ENCODE data around the gene FRMD4A.

Gene FRMD4A

DNA sequence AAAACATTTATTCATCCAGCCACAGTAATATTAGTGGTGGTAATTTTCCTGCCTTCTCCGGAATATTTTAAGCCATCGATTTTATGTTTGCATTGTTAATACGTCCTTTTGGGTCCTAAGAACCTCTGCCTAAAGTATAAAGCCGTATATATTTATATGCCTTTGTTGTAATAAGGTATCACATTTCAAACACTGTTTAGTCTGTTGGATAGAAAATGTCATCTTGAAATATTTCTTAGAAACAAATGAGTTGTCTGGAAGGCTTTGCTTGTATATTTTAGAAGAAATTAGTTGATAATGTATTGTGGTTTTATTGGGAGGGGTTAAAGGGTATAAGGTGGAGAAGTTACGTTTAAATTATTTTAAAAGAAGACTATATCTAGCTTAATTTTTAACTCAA is 732.8 kb downstream of the FRMD4A start:
- Histone ChIP-seq H3K27ac (ENCODE audit: low read length) (no peak overlapping the region), H2AFZ (ENCODE audit: low read length) (no peak overlapping the region), H3K4me3 (ENCODE audit: low read length) (no peak overlapping the region), H3K9me2 (replicated peaks; ENCODE audit: insufficient read depth, low read length) (no peaks in the 10 kb centered on the region), H3K9ac (ENCODE audit: low read length) (no peak overlapping the region), H3K4me2 (ENCODE audit: low read depth, low read length) (no peak overlapping the region), H3K27me3 (replicated peaks; ENCODE audit: insufficient read depth, low read length) (no peaks in the 10 kb centered on the region), H3K79me2 (ENCODE audit: low read length) (peaks cover 32% of the 10 kb centered on the region), H3K4me1 (ENCODE audit: low read length) (no peaks in the 10 kb centered on the region), H3K9me3 (replicated peaks; ENCODE audit: insufficient read depth, low read length) (no peaks in the 10 kb centered on the region), H3F3A (ENCODE audit: insufficient read depth, low read length) (no peaks in the 10 kb centered on the region), H4K20me1 (ENCODE audit: insufficient read depth, low read length) (no peaks in the 10 kb centered on the region), H3K36me3 (replicated peaks; ENCODE audit: insufficient read depth, low read length) (0 out of 2 replicates have a peak, but pooled peaks cover 4% of the 10 kb centered on the region)
- no peak for TF ChIP-seq EZH2phosphoT487 (IDR thresholded peaks at IDR 0.05; ENCODE audit: low read length)
- TF ChIP-seq EZH2 (optimal IDR thresholded peaks at IDR 0.05; ENCODE audit: low read depth, low read length), result no peak
- TF ChIP-seq CTCF (IDR thresholded peaks at IDR 0.05; ENCODE audit: low read length), result no peak
- DNase-seq, result no peak

GRCh38 chr10:13594641-13595040 is 736.1 kb downstream of the FRMD4A start:
- TF ChIP-seq EZH2phosphoT487 (IDR thresholded peaks at IDR 0.05; ENCODE audit: low read length) (no peak), EZH2 (optimal IDR thresholded peaks at IDR 0.05; ENCODE audit: low read depth, low read length) (no peak), CTCF (IDR thresholded peaks at IDR 0.05; ENCODE audit: low read length) (no peak)

More at GRCh38 chr10:13594641-13595040, 736.1 kb downstream of the FRMD4A start:
- Histone ChIP-seq H3K36me3 (replicated peaks; ENCODE audit: insufficient read depth, low read length) (0 out of 2 replicates have a peak, but pooled peaks cover under 1% of the 10 kb centered on the region), H3K9me2 (replicated peaks; ENCODE audit: insufficient read depth, low read length) (no peaks in the 10 kb centered on the region), H3K27ac (ENCODE audit: low read length) (no peak overlapping the region), H3F3A (ENCODE audit: insufficient read depth, low read length) (no peaks in the 10 kb centered on the region), H3K4me3 (ENCODE audit: low read length) (no peak overlapping the region), H3K9ac (ENCODE audit: low read length) (no peak overlapping the region), H4K20me1 (ENCODE audit: insufficient read depth, low read length) (no peaks in the 10 kb centered on the region), H3K27me3 (replicated peaks; ENCODE audit: insufficient read depth, low read length) (no peaks in the 10 kb centered on the region), H3K4me2 (ENCODE audit: low read depth, low read length) (no peak overlapping the region), H3K4me1 (ENCODE audit: low read length) (no peaks in the 10 kb centered on the region), H3K79me2 (ENCODE audit: low read length) (peaks cover 62% of the 10 kb centered on the region), H2AFZ (ENCODE audit: low read length) (no peak overlapping the region), H3K9me3 (replicated peaks; ENCODE audit: insufficient read depth, low read length) (no peaks in the 10 kb centered on the region)
- DNase-seq, result no peak

Measured in MM.1S (cell line).